ENCODE measurements around the gene DDAH2. TPM values are rescaled to one million over a fixed set of nuclear protein-coding genes. Genes with fewer than 3 reads are reported as not detected.

The DDAH2 gene
- total RNA-seq, 1 donor from 2014 or later: 145 TPM

DNA sequence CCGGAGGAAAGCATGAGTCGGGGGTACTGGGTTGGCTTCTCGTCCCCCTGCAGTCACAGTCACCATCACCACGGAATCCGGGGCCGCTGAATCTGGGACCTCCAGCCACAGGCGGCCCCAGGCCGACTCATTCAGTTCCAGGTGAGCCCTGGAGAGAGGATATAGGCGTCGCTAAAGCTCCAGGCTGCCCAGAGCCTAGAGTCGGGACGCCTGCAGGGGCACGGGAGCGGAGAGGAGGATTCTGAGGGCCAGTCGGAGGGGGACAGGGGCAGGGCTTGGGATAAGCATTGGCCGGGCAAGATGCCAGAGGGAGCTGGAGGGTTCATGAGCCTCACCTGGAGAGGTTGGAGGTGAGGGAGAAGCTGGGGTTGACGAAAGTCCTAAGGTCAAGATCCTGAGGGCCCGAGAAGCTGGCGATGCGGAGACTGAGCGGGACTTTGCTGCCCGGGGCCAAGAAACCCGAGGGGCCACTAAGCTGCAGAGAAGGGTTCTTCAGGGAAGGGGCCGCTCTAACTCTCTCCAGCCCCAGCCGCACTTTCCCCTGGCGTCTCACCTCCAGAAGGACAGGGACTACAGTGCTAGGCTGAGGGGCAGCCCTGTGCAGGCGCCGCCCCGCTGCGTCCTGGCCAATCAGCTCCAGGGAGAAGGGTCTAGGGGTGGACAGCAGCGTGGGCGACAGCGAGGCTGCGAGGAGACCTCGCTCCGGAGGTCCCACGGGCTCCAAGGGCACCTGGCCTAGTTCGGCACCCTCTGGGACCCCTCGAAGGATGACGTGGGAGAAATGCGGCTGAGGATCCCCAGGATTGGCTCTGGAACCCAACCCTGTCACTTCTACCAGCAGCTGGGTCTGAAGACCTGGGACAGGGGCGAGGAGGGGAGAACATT lies 37.1 kb upstream of the DDAH2 start:
- no peak for DNase-seq (ENCODE audit: low spot score)
- Mint-ChIP-seq H3K36me3 (ENCODE audit: low read depth, unreplicated experiment) (peaks cover 20% of the 10 kb centered on the region), H3K4me3 (ENCODE audit: unreplicated experiment) (no peak overlapping the region), H3K9me3 (ENCODE audit: unreplicated experiment) (no peaks in the 10 kb centered on the region), H3K27me3 (ENCODE audit: unreplicated experiment) (peaks cover 8% of the 10 kb centered on the region), H3K4me1 (ENCODE audit: unreplicated experiment) (peaks cover 28% of the 10 kb centered on the region), H3K27ac (ENCODE audit: unreplicated experiment) (no peak overlapping the region)
- TF ChIP-seq, protein P1, sequence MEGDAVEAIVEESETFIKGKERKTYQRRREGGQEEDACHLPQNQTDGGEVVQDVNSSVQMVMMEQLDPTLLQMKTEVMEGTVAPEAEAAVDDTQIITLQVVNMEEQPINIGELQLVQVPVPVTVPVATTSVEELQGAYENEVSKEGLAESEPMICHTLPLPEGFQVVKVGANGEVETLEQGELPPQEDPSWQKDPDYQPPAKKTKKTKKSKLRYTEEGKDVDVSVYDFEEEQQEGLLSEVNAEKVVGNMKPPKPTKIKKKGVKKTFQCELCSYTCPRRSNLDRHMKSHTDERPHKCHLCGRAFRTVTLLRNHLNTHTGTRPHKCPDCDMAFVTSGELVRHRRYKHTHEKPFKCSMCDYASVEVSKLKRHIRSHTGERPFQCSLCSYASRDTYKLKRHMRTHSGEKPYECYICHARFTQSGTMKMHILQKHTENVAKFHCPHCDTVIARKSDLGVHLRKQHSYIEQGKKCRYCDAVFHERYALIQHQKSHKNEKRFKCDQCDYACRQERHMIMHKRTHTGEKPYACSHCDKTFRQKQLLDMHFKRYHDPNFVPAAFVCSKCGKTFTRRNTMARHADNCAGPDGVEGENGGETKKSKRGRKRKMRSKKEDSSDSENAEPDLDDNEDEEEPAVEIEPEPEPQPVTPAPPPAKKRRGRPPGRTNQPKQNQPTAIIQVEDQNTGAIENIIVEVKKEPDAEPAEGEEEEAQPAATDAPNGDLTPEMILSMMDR (IDR thresholded peaks at IDR 0.05; ENCODE audit: unreplicated experiment): no peak

DNA sequence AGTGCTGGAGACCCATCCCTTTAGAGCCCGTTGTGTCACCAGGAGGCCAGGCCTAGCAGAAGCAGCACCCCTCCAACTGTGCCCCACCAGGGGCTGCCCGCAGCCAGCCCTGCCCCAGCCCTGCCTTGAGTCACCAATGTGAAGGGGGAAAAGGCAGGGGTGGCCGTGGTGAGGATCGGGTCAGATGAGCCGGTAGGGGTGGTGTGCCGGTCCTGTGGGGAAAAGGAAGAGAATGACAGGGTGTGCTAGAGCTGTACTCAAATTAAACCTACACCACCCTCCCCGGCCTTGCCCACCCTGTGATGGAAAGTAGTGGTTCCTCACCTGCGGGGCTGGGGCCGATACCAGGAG lies 36.4 kb upstream of the DDAH2 start:
- Mint-ChIP-seq H3K27me3 (ENCODE audit: unreplicated experiment) (peaks cover 7% of the 10 kb centered on the region), H3K27ac (ENCODE audit: unreplicated experiment) (no peak overlapping the region), H3K4me3 (ENCODE audit: unreplicated experiment) (no peak overlapping the region), H3K9me3 (ENCODE audit: unreplicated experiment) (no peaks in the 10 kb centered on the region), H3K4me1 (ENCODE audit: unreplicated experiment) (peaks cover 28% of the 10 kb centered on the region), H3K36me3 (ENCODE audit: low read depth, unreplicated experiment) (peaks cover 23% of the 10 kb centered on the region)
- no peak for DNase-seq (ENCODE audit: low spot score)
- TF ChIP-seq, protein P1 (IDR thresholded peaks at IDR 0.05; ENCODE audit: unreplicated experiment): no peak

DNA sequence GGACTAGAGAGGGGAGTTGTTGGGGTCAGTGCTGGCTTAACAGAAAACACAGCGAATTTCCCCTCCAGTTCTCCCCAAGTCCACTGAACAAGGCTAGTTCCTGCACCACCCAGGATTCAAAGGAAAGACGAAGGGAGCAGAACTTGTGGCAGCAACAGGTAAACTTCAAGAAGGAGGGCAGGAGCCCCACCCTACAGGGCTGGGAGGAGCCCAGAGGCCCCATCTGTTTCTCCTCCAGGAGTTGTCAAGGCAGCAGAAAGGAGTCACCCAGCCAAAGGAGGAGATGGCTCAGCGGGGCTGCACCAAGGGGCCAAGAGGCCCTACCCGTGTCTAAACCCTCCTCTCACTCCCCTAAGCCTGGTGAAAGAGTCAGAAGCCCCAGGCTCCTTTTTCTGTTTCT lies 35.1 kb upstream of the DDAH2 start:
- Mint-ChIP-seq H3K4me1 (ENCODE audit: unreplicated experiment) (peaks cover 26% of the 10 kb centered on the region), H3K4me3 (ENCODE audit: unreplicated experiment) (no peak overlapping the region), H3K27me3 (ENCODE audit: unreplicated experiment) (peaks cover 5% of the 10 kb centered on the region), H3K27ac (ENCODE audit: unreplicated experiment) (peak overlapping the region; percentile 91), H3K9me3 (ENCODE audit: unreplicated experiment) (no peaks in the 10 kb centered on the region), H3K36me3 (ENCODE audit: low read depth, unreplicated experiment) (peaks cover 24% of the 10 kb centered on the region)
- TF ChIP-seq, protein P1 (IDR thresholded peaks at IDR 0.05; ENCODE audit: unreplicated experiment): no peak
- no peak for DNase-seq (ENCODE audit: low spot score)

DNA sequence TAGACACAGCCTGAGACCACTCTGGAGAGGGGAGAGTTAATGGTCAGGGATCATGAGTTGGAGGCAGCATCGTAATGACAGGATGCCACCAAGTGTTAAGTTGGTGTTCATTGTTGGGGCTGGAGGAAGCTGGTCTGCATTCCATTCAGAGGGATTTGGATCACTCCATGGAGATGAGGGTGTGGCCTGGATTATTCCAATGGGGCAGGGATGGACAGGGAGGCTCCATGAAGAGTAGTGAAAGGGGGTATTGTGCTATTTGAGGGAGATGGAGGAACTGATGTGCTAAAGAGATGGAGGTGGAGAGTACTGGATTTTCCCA lies 34.5 kb upstream of the DDAH2 start:
- Mint-ChIP-seq H3K4me3 (ENCODE audit: unreplicated experiment) (peak overlapping the region; percentile 78), H3K36me3 (ENCODE audit: low read depth, unreplicated experiment) (peaks cover 24% of the 10 kb centered on the region), H3K9me3 (ENCODE audit: unreplicated experiment) (no peaks in the 10 kb centered on the region), H3K4me1 (ENCODE audit: unreplicated experiment) (peaks cover 21% of the 10 kb centered on the region), H3K27ac (ENCODE audit: unreplicated experiment) (peak overlapping the region; percentile 91), H3K27me3 (ENCODE audit: unreplicated experiment) (peaks cover 7% of the 10 kb centered on the region)
- no peak for DNase-seq (ENCODE audit: low spot score)
- TF ChIP-seq, protein P1 (IDR thresholded peaks at IDR 0.05; ENCODE audit: unreplicated experiment): no peak

DNA sequence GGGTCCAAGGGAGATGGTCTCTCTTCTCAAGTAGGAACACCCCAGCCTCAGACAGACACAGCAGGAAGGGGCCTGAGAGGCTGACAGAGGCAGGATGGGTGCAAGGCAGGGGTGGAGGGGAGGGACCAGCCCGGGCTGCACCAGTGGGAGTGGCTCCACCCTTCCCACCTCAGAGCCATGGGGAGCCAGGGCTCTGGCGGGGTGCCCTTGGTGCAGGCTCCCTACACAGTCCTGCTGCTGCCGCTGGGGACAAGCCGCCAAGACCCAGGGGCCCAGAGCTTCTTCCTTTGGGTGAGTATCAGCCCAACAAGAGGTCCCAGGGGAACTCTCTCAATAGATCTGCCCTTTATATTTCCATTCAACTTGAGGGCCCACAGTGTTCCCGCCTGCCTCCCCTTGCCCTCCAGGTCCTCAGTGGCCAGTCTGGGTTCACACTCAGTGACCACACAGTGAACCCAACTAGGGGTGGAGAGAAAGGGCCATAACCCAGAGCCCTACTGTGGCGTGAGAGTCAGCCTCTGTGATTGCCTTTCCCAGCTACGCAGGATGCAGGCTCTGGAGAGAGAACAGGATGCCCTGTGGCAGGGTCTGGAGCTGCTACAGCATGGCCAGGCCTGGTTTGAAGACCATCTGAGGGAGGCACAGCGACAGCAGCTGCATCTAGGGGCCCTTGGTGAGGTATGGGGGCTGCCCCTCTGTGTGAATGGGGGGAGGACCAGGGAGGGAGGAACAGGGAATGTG lies 33.9 kb upstream of the DDAH2 start:
- peak overlapping the region; percentile 91 for H3K27ac Mint-ChIP-seq (ENCODE audit: unreplicated experiment)
- no peaks in the 10 kb centered on the region for H3K9me3 Mint-ChIP-seq (ENCODE audit: unreplicated experiment)
- TF ChIP-seq, protein P1 (IDR thresholded peaks at IDR 0.05; ENCODE audit: unreplicated experiment): no peak
- H3K4me1 Mint-ChIP-seq (ENCODE audit: unreplicated experiment): peaks cover 21% of the 10 kb centered on the region
- peaks cover 24% of the 10 kb centered on the region for H3K36me3 Mint-ChIP-seq (ENCODE audit: low read depth, unreplicated experiment)
- peaks cover 7% of the 10 kb centered on the region for H3K27me3 Mint-ChIP-seq (ENCODE audit: unreplicated experiment)
- H3K4me3 Mint-ChIP-seq (ENCODE audit: unreplicated experiment): peak overlapping the region; percentile 78
- no peak for DNase-seq (ENCODE audit: low spot score)
